Measurements from ENCODE around the gene HCN2.
"Not testable (repeated sequence)": the region's sequence is repeated elsewhere in the genome, so short reads cannot be mapped to it uniquely, and the experiment has no call there.

Gene HCN2

GRCh38 chr19:585146-585545, 4.5 kb upstream of the HCN2 start:
- not testable (repeated sequence) for DNase-seq (ENCODE audit: low read depth, low spot score)

GRCh38 chr19:585551-586110, 4.0 kb upstream of the HCN2 start:
- no peak for DNase-seq (ENCODE audit: low read depth, low spot score)

- DNase-seq (ENCODE audit: low read depth, low spot score): peak; percentile 96
Observed at GRCh38 chr19:588093-588740, 1.5 kb upstream of the HCN2 start.

- DNase-seq (ENCODE audit: low read depth, low spot score): peak; percentile 57
Observed at GRCh38 chr19:588741-589692, 664 bp upstream of the HCN2 start.

GRCh38 chr19:590396-590745, 690 bp downstream of the HCN2 start:
- DNase-seq (ENCODE audit: low read depth, low spot score): no peak

- DNase-seq (ENCODE audit: low read depth, low spot score): no peak
Observed at GRCh38 chr19:590750-591098, 1.0 kb downstream of the HCN2 start.

GRCh38 chr19:591099-591958, 1.6 kb downstream of the HCN2 start:
- DNase-seq (ENCODE audit: low read depth, low spot score): peak; percentile 77

- DNase-seq (ENCODE audit: low read depth, low spot score): no peak
Observed at GRCh38 chr19:592101-592500, 2.4 kb downstream of the HCN2 start.

GRCh38 chr19:593055-593454, 3.4 kb downstream of the HCN2 start:
- DNase-seq (ENCODE audit: low read depth, low spot score): no peak

- no peak for DNase-seq (ENCODE audit: low read depth, low spot score)
Observed at GRCh38 chr19:593505-593904, 3.8 kb downstream of the HCN2 start.

- DNase-seq (ENCODE audit: low read depth, low spot score): no peak
Observed at GRCh38 chr19:594265-594870, 4.7 kb downstream of the HCN2 start.

- DNase-seq (ENCODE audit: low read depth, low spot score): no peak
Observed at GRCh38 chr19:595326-596262, 5.9 kb downstream of the HCN2 start.

GRCh38 chr19:596263-596655, 6.6 kb downstream of the HCN2 start:
- no peak for DNase-seq (ENCODE audit: low read depth, low spot score)

- DNase-seq (ENCODE audit: low read depth, low spot score): no peak
Observed at GRCh38 chr19:597406-598315, 8.0 kb downstream of the HCN2 start.

- DNase-seq (ENCODE audit: low read depth, low spot score): no peak
Observed at GRCh38 chr19:601310-601709, 11.6 kb downstream of the HCN2 start.

GRCh38 chr19:601790-602189, 12.1 kb downstream of the HCN2 start:
- DNase-seq (ENCODE audit: low read depth, low spot score): no peak

- DNase-seq (ENCODE audit: low read depth, low spot score): no peak
Observed at GRCh38 chr19:602391-603301, 13.0 kb downstream of the HCN2 start.

GRCh38 chr19:603302-603639, 13.6 kb downstream of the HCN2 start:
- not testable (repeated sequence) for DNase-seq (ENCODE audit: low read depth, low spot score)

Data from ELF-1 (cell line).